Naive thymus-derived CD4-positive, alpha-beta T cell (primary cell): Measurements from ENCODE around the gene NKX2-2. TPM values are rescaled to one million over a fixed set of nuclear protein-coding genes. Genes with fewer than 3 reads are reported as not detected.
A peak's percentile ranks its signal among the peaks of the same experiment; 100 is the strongest.

ENCODE experiments used
- ATAC-seq: fragments of 150-1000 bp; cut with Tn5 transposase; 2 replicates; pipeline ENCODE4 v1.10.0; 2021; ENCODE audit warnings: mild to moderate bottlenecking, moderate library complexity
- CTCF ChIA-PET: fragments of 350-600 bp; sonication (Branson Sonifier 250); formaldehyde crosslinking; loops from one replicate; lab custom pipeline; 2021; ENCODE audit warnings: antibody characterized with exemption; lab: Charles Lee
- POLR2A ChIA-PET: fragments of 350-600 bp; sonication (Branson Sonifier 250); formaldehyde crosslinking; loops from one replicate; lab custom pipeline; 2021; ENCODE audit warnings: antibody characterized with exemption, inconsistent platforms; lab: Charles Lee
- DNase-seq, 9 donors: peaks; one replicate each; pipeline versions ENCODE4 v3.0.0 to v3.0.0-alpha.2; 2020 to 2022; ENCODE audit warnings: mixed read lengths in 1 of 9
- H3K27ac ChIP-seq: one replicate; pipeline ENCODE4 v1.7.0; 2013; ENCODE audit warnings: mild to moderate bottlenecking, low read depth, low read length, moderate library complexity
- H3K27me3 ChIP-seq, 2 donors: one replicate each; pipeline ENCODE4 v1.7.0; 2013; ENCODE audit warnings: low read length in 2 of 2, mild to moderate bottlenecking in 2 of 2, moderate library complexity in 2 of 2; ENCODE audit not compliant: control insufficient read depth in 2 of 2, insufficient read depth in 2 of 2
- H3K36me3 ChIP-seq, 3 experiments: 1 replicate in 2 of 3; 2 replicates in 1 of 3; pipeline ENCODE4 v1.7.0; 2013; ENCODE audit warnings: low read length in 3 of 3, mild to moderate bottlenecking in 3 of 3, moderate library complexity in 1 of 3; ENCODE audit not compliant: insufficient read depth in 3 of 3, control insufficient read depth in 2 of 3
- H3K4me1 ChIP-seq, 2 donors: one replicate each; pipeline ENCODE4 v1.7.0; 2013; ENCODE audit warnings: low read length in 2 of 2, mild to moderate bottlenecking in 2 of 2, moderate library complexity in 1 of 2; ENCODE audit not compliant: control insufficient read depth in 2 of 2, insufficient read depth in 2 of 2
- H3K4me3 ChIP-seq: 2 replicates; pipeline ENCODE4 v1.7.0; 2013; ENCODE audit warnings: mild to moderate bottlenecking, low read length
- H3K9me3 ChIP-seq, 3 experiments: 1 replicate in 2 of 3; 2 replicates in 1 of 3; pipeline ENCODE4 v1.7.0; 2013; ENCODE audit warnings: low read length in 3 of 3; ENCODE audit not compliant: control insufficient read depth in 2 of 3
- H3K27ac Mint-ChIP-seq, 9 donors: one replicate each; pipeline ENCODE4 v1.8.0; 2020 to 2022; ENCODE audit warnings: mixed read lengths in 9 of 9, mild to moderate bottlenecking in 8 of 9, moderate library complexity in 5 of 9, inconsistent platforms in 2 of 9
- H3K27me3 Mint-ChIP-seq, 5 donors: one replicate each; pipeline ENCODE4 v1.8.0; 2021 to 2022; ENCODE audit warnings: mixed read lengths in 5 of 5, mild to moderate bottlenecking in 1 of 5
- H3K36me3 Mint-ChIP-seq, 5 donors: one replicate each; pipeline ENCODE4 v1.8.0; 2020 to 2022; ENCODE audit warnings: mixed read lengths in 5 of 5, mild to moderate bottlenecking in 3 of 5, inconsistent platforms in 1 of 5
- H3K4me1 Mint-ChIP-seq, 7 donors: one replicate each; pipeline ENCODE4 v1.8.0; 2020 to 2022; ENCODE audit warnings: mixed read lengths in 7 of 7, mild to moderate bottlenecking in 3 of 7, inconsistent platforms in 1 of 7
- H3K4me3 Mint-ChIP-seq, 10 donors: one replicate each; pipeline ENCODE4 v1.8.0; 2020 to 2022; ENCODE audit warnings: mild to moderate bottlenecking in 10 of 10, mixed read lengths in 10 of 10, moderate library complexity in 6 of 10, inconsistent platforms in 2 of 10
- H3K9me3 Mint-ChIP-seq, 11 donors: one replicate each; pipeline ENCODE4 v1.8.0; 2020 to 2022; ENCODE audit warnings: mixed read lengths in 11 of 11, mild to moderate bottlenecking in 4 of 11, inconsistent platforms in 1 of 11, moderate library complexity in 1 of 11
- intact Hi-C, 2 donors: fragments of 100-400 bp; cut with micrococcal nuclease; formaldehyde crosslinking; loops; one replicate each; pipeline ENCODE4 v1.15.1; 2023
- polyA plus RNA-seq, 2 donors: library from polyadenylated mRNA; unstranded; fragments of 300-500 nt; fragmentation: Illumina TruSeq; gene quantifications; one replicate each; pipeline ENCODE4 v1.2.3, GENCODE V29; 2021
- total RNA-seq, 6 experiments: library from RNA in 5 of 6; stranded (reverse) in 5 of 6; gene quantifications; 1 replicate in 5 of 6; 2 replicates in 1 of 6; pipeline ENCODE4 v1.2.3 and lab custom pipeline; 2021 to 2026

The NKX2-2 gene
- total and polyA plus RNA-seq, 7 experiments from 2014 or later: not detected

GRCh38 chr20:21505161-21505809 is 8.6 kb downstream of the NKX2-2 start:
- H3K36me3 Mint-ChIP-seq: no peaks in the 10 kb centered on the region
- H3K4me1 Mint-ChIP-seq: peaks cover 0 to 40% (median 32%) of the 10 kb centered on the region in 7 donors
- CTCF ChIA-PET: interaction anchor here (0.6 to 4.3 kb wide), 16 partner anchors 9 to 651 kb away, joined by 3 to 70 read pairs (median 4); no protein-coding TSS in a partner anchor
- Histone ChIP-seq H3K4me3 (peak overlapping the region; percentile 55), H3K27ac (no peak overlapping the region), H3K36me3 (no peaks in the 10 kb centered on the region), H3K27me3 (peaks cover 7 to 29% of the 10 kb centered on the region in 2 donors), H3K4me1 (peaks cover 10 to 16% of the 10 kb centered on the region in 2 donors), H3K9me3 (no peaks in the 10 kb centered on the region)
- intact Hi-C loops: loop anchor here (1.0 to 10.0 kb wide), 8 partner anchors 108 to 1420 kb away; partner anchors contain the start of genes INSM1 (in 1 of the 2), KIZ (in 1 of the 2), NKX2-4 (in 1 of the 2) and XRN2 (in 1 of the 2)
- H3K27ac Mint-ChIP-seq: peak overlapping the region in 2 of 9 donors; percentile 20 to 74
- peaks cover 0 to 2% (median 0%) of the 10 kb centered on the region in 11 donors for H3K9me3 Mint-ChIP-seq
- ATAC-seq: peak; percentile 82
- POLR2A ChIA-PET: interaction anchor here (0.5 to 1.0 kb wide), 2 partner anchors 29 to 269 kb away, joined by 3 read pairs; no protein-coding TSS in a partner anchor
- H3K27me3 Mint-ChIP-seq: peaks cover 52 to 60% (median 55%) of the 10 kb centered on the region in 5 donors
- peak; percentile 51 to 86 (median 76) for DNase-seq
- peak overlapping the region; percentile 53 to 80 (median 72) for H3K4me3 Mint-ChIP-seq

GRCh38 chr20:21504323-21504722 is 9.5 kb downstream of the NKX2-2 start:
- no peaks in the 10 kb centered on the region for H3K36me3 Mint-ChIP-seq
- ATAC-seq: no peak

GRCh38 chr20:21503345-21503744 is 10.5 kb downstream of the NKX2-2 start:
- H3K4me3 ChIP-seq: no peak overlapping the region
- H3K36me3 Mint-ChIP-seq: no peaks in the 10 kb centered on the region
- peaks cover 0 to 2% (median 0%) of the 10 kb centered on the region in 11 donors for H3K9me3 Mint-ChIP-seq
- peaks cover 0 to 28% (median 18%) of the 10 kb centered on the region in 7 donors for H3K4me1 Mint-ChIP-seq
- intact Hi-C loops: loop anchor here in 1 of 2 donors (10.0 kb wide), 1 partner anchor 1419 kb away; no protein-coding TSS in a partner anchor
- POLR2A ChIA-PET: no interaction called here
- DNase-seq: no peak
- H3K27me3 Mint-ChIP-seq: peaks cover 43 to 60% (median 44%) of the 10 kb centered on the region in 5 donors
- peaks cover 7 to 19% of the 10 kb centered on the region in 2 donors for H3K27me3 ChIP-seq
- peak overlapping the region in 1 of 10 donors; percentile 14 for H3K4me3 Mint-ChIP-seq
- ATAC-seq: no peak
- H3K36me3 ChIP-seq: no peaks in the 10 kb centered on the region
- H3K27ac ChIP-seq: no peak overlapping the region
- H3K9me3 ChIP-seq: no peaks in the 10 kb centered on the region
- CTCF ChIA-PET: interaction anchor here (0.6 to 4.3 kb wide), 8 partner anchors 131 to 818 kb away, joined by 3 to 70 read pairs (median 3); no protein-coding TSS in a partner anchor
- H3K4me1 ChIP-seq: peaks cover 10% of the 10 kb centered on the region in 2 donors
- H3K27ac Mint-ChIP-seq: no peak overlapping the region

More at GRCh38 chr20:21504323-21504722, 9.5 kb downstream of the NKX2-2 start:
- peaks cover 0 to 31% (median 22%) of the 10 kb centered on the region in 7 donors for H3K4me1 Mint-ChIP-seq
- Histone ChIP-seq H3K4me3 (no peak overlapping the region), H3K4me1 (peaks cover 10% of the 10 kb centered on the region in 2 donors), H3K27me3 (peaks cover 7 to 22% of the 10 kb centered on the region in 2 donors), H3K27ac (no peak overlapping the region), H3K36me3 (no peaks in the 10 kb centered on the region), H3K9me3 (no peaks in the 10 kb centered on the region)
- peaks cover 45 to 62% (median 46%) of the 10 kb centered on the region in 5 donors for H3K27me3 Mint-ChIP-seq
- DNase-seq: no peak
- ChIA-PET CTCF (interaction anchor here (0.5 to 4.3 kb wide), 15 partner anchors 14 to 650 kb away, joined by 3 to 70 read pairs (median 4); no protein-coding TSS in a partner anchor), POLR2A (interaction anchor here (1.0 kb wide), 1 partner anchor 268 kb away, joined by 3 read pairs; no protein-coding TSS in a partner anchor)
- no peak overlapping the region for H3K4me3 Mint-ChIP-seq
- H3K9me3 Mint-ChIP-seq: peaks cover 0 to 2% (median 0%) of the 10 kb centered on the region in 11 donors
- intact Hi-C loops: loop anchor here in 1 of 2 donors (2.0 to 10.0 kb wide), 2 partner anchors 202 to 1420 kb away; partner anchors contain the start of gene XRN2
- no peak overlapping the region for H3K27ac Mint-ChIP-seq

GRCh38 chr20:21501184-21501583 is 12.7 kb downstream of the NKX2-2 start:
- Mint-ChIP-seq H3K4me1 (peaks cover 0 to 9% (median 6%) of the 10 kb centered on the region in 7 donors), H3K27ac (no peak overlapping the region), H3K27me3 (peaks cover 30 to 53% (median 42%) of the 10 kb centered on the region in 5 donors), H3K36me3 (no peaks in the 10 kb centered on the region), H3K4me3 (no peak overlapping the region), H3K9me3 (no peaks in the 10 kb centered on the region)
- Histone ChIP-seq H3K4me3 (no peak overlapping the region), H3K9me3 (no peaks in the 10 kb centered on the region), H3K36me3 (no peaks in the 10 kb centered on the region), H3K27me3 (peaks cover 0 to 2% of the 10 kb centered on the region in 2 donors), H3K4me1 (peaks cover 4 to 6% of the 10 kb centered on the region in 2 donors), H3K27ac (no peak overlapping the region)
- ATAC-seq (no peak), DNase-seq (no peak)
- intact Hi-C loops: loop anchor here in 1 of 2 donors (10.0 kb wide), 1 partner anchor 1416 kb away; no protein-coding TSS in a partner anchor
- POLR2A ChIA-PET: interaction anchor here (0.8 kb wide), 1 partner anchor 8 kb away, joined by 3 read pairs; no protein-coding TSS in a partner anchor
- CTCF ChIA-PET: interaction anchor here (1.7 kb wide), 1 partner anchor 266 kb away, joined by 5 read pairs; no protein-coding TSS in a partner anchor

- Histone ChIP-seq H3K27me3 (peaks cover 0 to 2% of the 10 kb centered on the region in 2 donors), H3K4me3 (no peak overlapping the region), H3K36me3 (no peaks in the 10 kb centered on the region), H3K4me1 (peaks cover 3 to 4% of the 10 kb centered on the region in 2 donors), H3K27ac (no peak overlapping the region), H3K9me3 (no peaks in the 10 kb centered on the region)
- no peak for DNase-seq
- Mint-ChIP-seq H3K4me3 (no peak overlapping the region), H3K36me3 (no peaks in the 10 kb centered on the region), H3K27ac (no peak overlapping the region), H3K4me1 (peaks cover 0 to 9% (median 6%) of the 10 kb centered on the region in 7 donors), H3K9me3 (no peaks in the 10 kb centered on the region), H3K27me3 (peaks cover 32 to 56% (median 43%) of the 10 kb centered on the region in 5 donors)
- ATAC-seq: no peak
- ChIA-PET POLR2A (no interaction called here), CTCF (interaction anchor here (1.7 kb wide), 1 partner anchor 265 kb away, joined by 5 read pairs; no protein-coding TSS in a partner anchor)
- intact Hi-C loops: loop anchor here in 1 of 2 donors (10.0 kb wide), 1 partner anchor 1416 kb away; no protein-coding TSS in a partner anchor
Measured at GRCh38 chr20:21500599-21500998, 13.3 kb downstream of the NKX2-2 start.

- Histone ChIP-seq H3K4me3 (no peak overlapping the region), H3K4me1 (no peaks in the 10 kb centered on the region), H3K9me3 (no peaks in the 10 kb centered on the region), H3K27ac (no peak overlapping the region), H3K36me3 (no peaks in the 10 kb centered on the region), H3K27me3 (no peaks in the 10 kb centered on the region)
- intact Hi-C loops: loop anchor here in 1 of 2 donors (10.0 kb wide), 1 partner anchor 1415 kb away; no protein-coding TSS in a partner anchor
- Mint-ChIP-seq H3K9me3 (no peaks in the 10 kb centered on the region), H3K27ac (no peak overlapping the region), H3K27me3 (peaks cover 27 to 52% (median 37%) of the 10 kb centered on the region in 5 donors), H3K4me3 (no peak overlapping the region), H3K4me1 (peaks cover 0 to 2% (median 0%) of the 10 kb centered on the region in 7 donors), H3K36me3 (no peaks in the 10 kb centered on the region)
- no peak for DNase-seq
- ChIA-PET CTCF (no interaction called here), POLR2A (no interaction called here)
- no peak for ATAC-seq
Measured at GRCh38 chr20:21499641-21500040, 14.2 kb downstream of the NKX2-2 start.
